Astrocyte (in vitro differentiated cells and primary cell): ENCODE measurements around the gene GRAMD2A. TPM values are rescaled to one million over a fixed set of nuclear protein-coding genes. Genes with fewer than 3 reads are reported as not detected.

Experiments
- DNase-seq: peaks from one replicate; pipeline ENCODE4 v3.0.0-alpha.2; 2010; ENCODE audit warnings: low read depth
- FAIRE-seq: peaks from 2 replicates; lab custom pipeline; 2011; peaks lifted over from hg19 to GRCh38; lab: Jason Lieb, UNC
- H2AFZ ChIP-seq: 2 replicates; pipeline ENCODE4 v1.6.0; 2012; ENCODE audit warnings: low read depth, low read length, inconsistent platforms
- H3K27ac ChIP-seq: 2 replicates; pipeline ENCODE4 v1.5.1; 2011; ENCODE audit warnings: low read depth, low read length, inconsistent platforms
- H3K27me3 ChIP-seq: 2 replicates; pipeline ENCODE4 v1.6.0; 2011; ENCODE audit warnings: low read length, inconsistent platforms; ENCODE audit not compliant: insufficient read depth
- H3K36me3 ChIP-seq: 2 replicates; pipeline ENCODE4 v1.5.1; 2011; ENCODE audit warnings: low read length, inconsistent platforms; ENCODE audit not compliant: insufficient read depth
- H3K4me1 ChIP-seq: 2 replicates; pipeline ENCODE4 v1.5.1; 2011; ENCODE audit warnings: low read length, inconsistent platforms; ENCODE audit not compliant: insufficient read depth
- H3K4me2 ChIP-seq: 2 replicates; pipeline ENCODE4 v1.6.0; 2012; ENCODE audit warnings: low read length, inconsistent platforms
- H3K4me3 ChIP-seq: 2 replicates; pipeline ENCODE4 v1.5.1; 2011; ENCODE audit warnings: low read depth, mild to moderate bottlenecking, low read length, inconsistent platforms; ENCODE audit not compliant: insufficient read depth
- H3K79me2 ChIP-seq: 2 replicates; pipeline ENCODE4 v1.6.0; 2012; ENCODE audit warnings: mild to moderate bottlenecking, low read length, inconsistent platforms; ENCODE audit not compliant: insufficient read depth
- H3K9ac ChIP-seq: 2 replicates; pipeline ENCODE4 v1.6.0; 2012; ENCODE audit warnings: mild to moderate bottlenecking, low read length, inconsistent platforms
- H3K9me3 ChIP-seq: 2 replicates; pipeline ENCODE4 v1.5.1; 2012; ENCODE audit warnings: low read depth, mild to moderate bottlenecking, low read length, inconsistent platforms; ENCODE audit not compliant: insufficient read depth
- H4K20me1 ChIP-seq: 2 replicates; pipeline ENCODE4 v1.6.0; 2012; ENCODE audit warnings: low read length, inconsistent platforms; ENCODE audit not compliant: insufficient read depth
- H3K27ac Mint-ChIP-seq: one replicate; pipeline ENCODE4 v1.8.0; 2021; ENCODE audit warnings: mild to moderate bottlenecking, mixed read lengths; ENCODE audit not compliant: unreplicated experiment
- H3K27me3 Mint-ChIP-seq: one replicate; pipeline ENCODE4 v1.8.0; 2021; ENCODE audit warnings: low read depth, mixed read lengths; ENCODE audit not compliant: unreplicated experiment
- H3K36me3 Mint-ChIP-seq: one replicate; pipeline ENCODE4 v1.8.0; 2021; ENCODE audit warnings: low read depth, mixed read lengths; ENCODE audit not compliant: unreplicated experiment
- H3K4me1 Mint-ChIP-seq: one replicate; pipeline ENCODE4 v1.8.0; 2021; ENCODE audit warnings: low read depth, mixed read lengths; ENCODE audit not compliant: unreplicated experiment
- H3K4me3 Mint-ChIP-seq: one replicate; pipeline ENCODE4 v1.8.0; 2021; ENCODE audit warnings: mild to moderate bottlenecking, moderate library complexity, mixed read lengths; ENCODE audit not compliant: unreplicated experiment
- H3K9me3 Mint-ChIP-seq: one replicate; pipeline ENCODE4 v1.8.0; 2021; ENCODE audit warnings: mild to moderate bottlenecking, mixed read lengths; ENCODE audit not compliant: unreplicated experiment
- EZH2 ChIP-seq: IDR thresholded peaks from 2 replicates; pipeline ENCODE4 v1.6.1; 2012; ENCODE audit warnings: mild to moderate bottlenecking, low read length, inconsistent platforms; ENCODE audit not compliant: insufficient read depth
- total RNA-seq: library from RNA; stranded (reverse); gene quantifications from 2 replicates; pipeline ENCODE4 v1.2.1, GENCODE V29; 2021
- TF ChIP-seq, protein P1 (sequence below): IDR thresholded peaks from 2 replicates; pipeline ENCODE4 v1.5.1; 2011; ENCODE audit warnings: low read depth, mild to moderate bottlenecking, inconsistent platforms, low read length, moderate library complexity; ENCODE audit not compliant: insufficient read depth

GRAMD2A gene
- total RNA-seq, 1 donor from 2014 or later = 0.68 TPM

DNA sequence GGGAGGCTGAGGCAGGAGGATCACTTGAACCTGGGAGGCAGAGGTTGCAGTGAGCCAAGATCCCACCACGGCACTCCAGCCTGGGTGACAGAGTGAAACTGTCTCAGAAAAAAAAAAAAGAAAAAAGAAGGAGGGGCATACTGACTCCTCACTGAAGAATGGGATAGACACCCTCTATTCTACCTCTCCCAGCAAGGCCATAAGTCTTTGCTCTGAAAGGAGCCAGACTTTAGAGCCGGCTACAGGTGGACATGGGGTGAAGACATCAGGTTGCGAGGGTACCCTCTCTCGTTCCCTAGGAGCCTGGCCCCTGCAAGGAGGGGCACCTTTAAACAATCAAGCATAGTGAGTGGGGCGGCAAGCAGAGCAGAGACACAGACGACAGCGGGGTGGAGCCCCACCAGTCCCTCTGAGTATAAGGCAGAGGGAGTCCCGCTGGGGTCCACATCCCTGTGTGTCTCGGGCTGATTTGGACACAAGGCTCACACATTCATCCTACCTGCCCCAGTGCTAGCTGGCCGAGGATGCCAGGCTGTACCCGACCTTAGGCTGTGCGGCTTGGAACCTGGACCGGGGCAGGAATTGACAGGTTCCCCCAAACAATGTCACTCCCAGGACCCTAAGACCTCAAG, 1.1 kb downstream of the GRAMD2A start:
- Histone ChIP-seq H3K4me1 (peaks cover 7% of the 10 kb centered on the region), H2AFZ (no peak overlapping the region), H3K4me3 (no peak overlapping the region), H3K4me2 (peak overlapping the region; percentile 81), H3K36me3 (peaks cover 32% of the 10 kb centered on the region), H4K20me1 (peaks cover 47% of the 10 kb centered on the region), H3K9me3 (no peaks in the 10 kb centered on the region), H3K27me3 (no peaks in the 10 kb centered on the region), H3K79me2 (peaks cover 5% of the 10 kb centered on the region), H3K27ac (no peak overlapping the region), H3K9ac (no peak overlapping the region)
- FAIRE-seq (no peak), DNase-seq (no peak)
- peaks cover 13% of the 10 kb centered on the region for H3K4me1 Mint-ChIP-seq
- H3K36me3 Mint-ChIP-seq = peaks cover 13% of the 10 kb centered on the region
- H3K27me3 Mint-ChIP-seq = no peaks in the 10 kb centered on the region
- H3K9me3 Mint-ChIP-seq = no peaks in the 10 kb centered on the region
- H3K4me3 Mint-ChIP-seq = no peak overlapping the region
- peak overlapping the region; percentile 53 for H3K27ac Mint-ChIP-seq
- TF ChIP-seq EZH2 = no peak
- TF ChIP-seq, protein P1, sequence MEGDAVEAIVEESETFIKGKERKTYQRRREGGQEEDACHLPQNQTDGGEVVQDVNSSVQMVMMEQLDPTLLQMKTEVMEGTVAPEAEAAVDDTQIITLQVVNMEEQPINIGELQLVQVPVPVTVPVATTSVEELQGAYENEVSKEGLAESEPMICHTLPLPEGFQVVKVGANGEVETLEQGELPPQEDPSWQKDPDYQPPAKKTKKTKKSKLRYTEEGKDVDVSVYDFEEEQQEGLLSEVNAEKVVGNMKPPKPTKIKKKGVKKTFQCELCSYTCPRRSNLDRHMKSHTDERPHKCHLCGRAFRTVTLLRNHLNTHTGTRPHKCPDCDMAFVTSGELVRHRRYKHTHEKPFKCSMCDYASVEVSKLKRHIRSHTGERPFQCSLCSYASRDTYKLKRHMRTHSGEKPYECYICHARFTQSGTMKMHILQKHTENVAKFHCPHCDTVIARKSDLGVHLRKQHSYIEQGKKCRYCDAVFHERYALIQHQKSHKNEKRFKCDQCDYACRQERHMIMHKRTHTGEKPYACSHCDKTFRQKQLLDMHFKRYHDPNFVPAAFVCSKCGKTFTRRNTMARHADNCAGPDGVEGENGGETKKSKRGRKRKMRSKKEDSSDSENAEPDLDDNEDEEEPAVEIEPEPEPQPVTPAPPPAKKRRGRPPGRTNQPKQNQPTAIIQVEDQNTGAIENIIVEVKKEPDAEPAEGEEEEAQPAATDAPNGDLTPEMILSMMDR = no peak

DNA sequence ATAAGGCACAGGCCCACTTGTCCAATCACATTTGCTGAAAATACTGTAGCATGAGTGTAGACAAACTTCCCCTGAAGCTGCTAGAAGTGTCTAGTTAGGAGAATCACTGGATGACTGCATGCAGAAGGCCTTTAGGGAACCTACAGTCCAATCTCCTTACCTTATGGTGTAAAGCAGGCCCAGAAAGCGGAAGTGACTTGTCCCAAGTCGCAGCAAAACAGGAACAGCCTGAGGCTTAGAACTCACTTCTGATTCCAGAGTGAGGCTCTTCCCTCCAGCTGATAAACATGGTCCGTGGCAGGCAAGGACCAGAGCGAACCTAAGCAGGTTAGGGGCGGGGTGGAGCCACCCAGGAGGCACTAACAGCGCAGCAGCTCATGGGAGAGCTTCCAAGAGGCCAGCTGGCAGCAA, 2.5 kb downstream of the GRAMD2A start:
- FAIRE-seq = no peak
- H3K9ac ChIP-seq = no peak overlapping the region
- no peak for TF ChIP-seq EZH2
- TF ChIP-seq, protein P1 = no peak
- H3K9me3 ChIP-seq = no peaks in the 10 kb centered on the region
- no peak for DNase-seq
- Mint-ChIP-seq H3K9me3 (no peaks in the 10 kb centered on the region), H3K4me1 (peaks cover 6% of the 10 kb centered on the region), H3K4me3 (no peak overlapping the region), H3K36me3 (peaks cover 8% of the 10 kb centered on the region), H3K27ac (no peak overlapping the region), H3K27me3 (no peaks in the 10 kb centered on the region)
- H3K27me3 ChIP-seq = peaks cover 6% of the 10 kb centered on the region
- H3K4me2 ChIP-seq = no peak overlapping the region
- no peak overlapping the region for H3K4me3 ChIP-seq
- H3K4me1 ChIP-seq = peaks cover 7% of the 10 kb centered on the region
- no peaks in the 10 kb centered on the region for H3K79me2 ChIP-seq
- H3K27ac ChIP-seq = no peak overlapping the region
- H3K36me3 ChIP-seq = peaks cover 18% of the 10 kb centered on the region
- H4K20me1 ChIP-seq = peaks cover 32% of the 10 kb centered on the region
- H2AFZ ChIP-seq = no peak overlapping the region

DNA sequence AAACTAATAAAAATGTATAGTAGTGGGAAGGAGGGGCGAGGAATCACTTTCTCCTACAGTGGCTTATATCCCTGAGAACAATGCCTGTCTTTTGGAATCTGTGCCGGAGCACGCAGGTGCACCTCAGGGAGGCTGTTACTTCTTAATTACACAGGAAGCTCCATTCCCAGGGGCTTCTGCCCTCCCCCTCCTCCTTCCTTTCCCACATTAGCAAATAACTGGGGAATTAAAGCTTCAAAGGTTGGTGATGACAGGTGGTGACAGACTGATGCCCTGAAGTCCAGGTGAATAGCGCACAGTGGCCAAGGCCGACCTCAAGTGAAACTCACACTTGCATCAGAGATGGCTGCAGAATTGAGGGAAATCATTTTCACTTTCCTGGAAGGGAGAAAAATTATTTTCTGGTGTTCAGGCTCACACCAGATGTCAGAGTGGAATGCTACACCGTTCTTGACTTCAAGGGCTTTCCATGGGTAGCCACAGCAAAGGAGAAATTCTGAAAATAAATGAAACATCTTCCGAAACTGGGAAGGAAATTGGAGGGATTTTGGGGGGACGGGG, 3.7 kb downstream of the GRAMD2A start:
- Histone ChIP-seq H3K4me3 (no peak overlapping the region), H3K4me1 (peaks cover 7% of the 10 kb centered on the region), H3K36me3 (peaks cover 6% of the 10 kb centered on the region), H3K27me3 (peaks cover 6% of the 10 kb centered on the region), H3K27ac (no peak overlapping the region), H4K20me1 (peaks cover 20% of the 10 kb centered on the region), H3K79me2 (no peaks in the 10 kb centered on the region), H3K4me2 (no peak overlapping the region), H2AFZ (no peak overlapping the region), H3K9ac (no peak overlapping the region), H3K9me3 (no peaks in the 10 kb centered on the region)
- no peaks in the 10 kb centered on the region for H3K9me3 Mint-ChIP-seq
- no peaks in the 10 kb centered on the region for H3K27me3 Mint-ChIP-seq
- FAIRE-seq (no peak), DNase-seq (no peak)
- H3K36me3 Mint-ChIP-seq = peaks cover 4% of the 10 kb centered on the region
- H3K4me3 Mint-ChIP-seq = peak overlapping the region; percentile 21
- TF ChIP-seq, protein P1 = no peak
- H3K4me1 Mint-ChIP-seq = no peaks in the 10 kb centered on the region
- H3K27ac Mint-ChIP-seq = no peak overlapping the region
